ENCODE data around the gene KLHL34. TPM values are rescaled to one million over a fixed set of nuclear protein-coding genes. Genes with fewer than 3 reads are reported as not detected.

KLHL34 gene
- polyA plus RNA-seq, 1 of the 3 experiments (the other 2 are of a cell fraction) = not detected

- TF ChIP-seq REST (IDR thresholded peaks at IDR 0.05; ENCODE audit: low read depth, low read length) = no peak
- no peak for TF ChIP-seq MXI1 (IDR thresholded peaks at IDR 0.05; ENCODE audit: low read depth, low read length)
- TF ChIP-seq RAD21 (IDR thresholded peaks at IDR 0.05; ENCODE audit: low read length) = no peak
- no peak for TF ChIP-seq YY1 (IDR thresholded peaks at IDR 0.05; ENCODE audit: low read depth)
- no peak for TF ChIP-seq EP300 (IDR thresholded peaks at IDR 0.05; ENCODE audit: borderline replicate concordance in 1 of 2, low read depth in 1 of 2, low read length in 1 of 2)
These were observed 40.1 kb upstream of the KLHL34 start (continued) for GRCh38 chrX:21698272-21698671.

GRCh38 chrX:21691512-21692018 is 33.4 kb upstream of the KLHL34 start:
- H3K9me2 ChIP-seq = no peaks in the 10 kb centered on the region
- no peaks in the 10 kb centered on the region for H3K9me3 ChIP-seq
- H3K4me2 ChIP-seq = no peak overlapping the region
- ChIA-PET CTCF (no interaction called here), POLR2A (no interaction called here)
- WGBS (ENCODE audit: low lambda C conversion rate) = 55% methylated on average over 3 of the region's 3 CpGs
- no peaks in the 10 kb centered on the region for H3K79me2 ChIP-seq (ENCODE audit: insufficient read depth)
- H3K36me3 ChIP-seq (replicated peaks in 1 of 2; ENCODE audit: control insufficient read depth in 1 of 2, insufficient read depth in 2 of 2, low read length in 1 of 2) = no peaks in the 10 kb centered on the region
- no peak for DNase-seq
- TF ChIP-seq RXRA (IDR thresholded peaks at IDR 0.05; ENCODE audit: borderline replicate concordance, low read depth) = no peak
- no peak for TF ChIP-seq MAX (IDR thresholded peaks at IDR 0.05; ENCODE audit: low read depth)
- TF ChIP-seq ZBTB33 (IDR thresholded peaks at IDR 0.05; ENCODE audit: borderline replicate concordance, low read depth) = no peak
- TF ChIP-seq FOXM1 (IDR thresholded peaks at IDR 0.05; ENCODE audit: low read depth) = no peak
- H4K20me1 ChIP-seq (ENCODE audit: insufficient read depth) = no peaks in the 10 kb centered on the region
- no peak overlapping the region for H2AFZ ChIP-seq (ENCODE audit: low read depth)
- H3K9ac ChIP-seq = no peak overlapping the region
- no peak overlapping the region for H3K27ac ChIP-seq (ENCODE audit: low read depth in 2 of 2, low read length in 1 of 2)
- H3K4me1 ChIP-seq (ENCODE audit: control insufficient read depth in 1 of 2, insufficient read depth in 2 of 2, low read depth in 1 of 2, low read length in 1 of 2) = no peaks in the 10 kb centered on the region
- no peaks in the 10 kb centered on the region for H3K27me3 ChIP-seq (ENCODE audit: insufficient read depth)
- H3F3A ChIP-seq (replicated peaks; ENCODE audit: insufficient read depth) = no peaks in the 10 kb centered on the region
- H3K4me3 ChIP-seq (ENCODE audit: low read depth in 2 of 2, low read length in 1 of 2) = no peak overlapping the region

GRCh38 chrX:21683941-21684340 is 25.8 kb upstream of the KLHL34 start:
- Histone ChIP-seq H3K9me2 (no peaks in the 10 kb centered on the region), H2AFZ (ENCODE audit: low read depth) (no peak overlapping the region), H3K4me3 (ENCODE audit: low read depth in 2 of 2, low read length in 1 of 2) (no peak overlapping the region), H3K9ac (no peak overlapping the region), H3K4me2 (no peak overlapping the region), H3K36me3 (replicated peaks in 1 of 2; ENCODE audit: control insufficient read depth in 1 of 2, insufficient read depth in 2 of 2, low read length in 1 of 2) (no peaks in the 10 kb centered on the region), H3K4me1 (ENCODE audit: control insufficient read depth in 1 of 2, insufficient read depth in 2 of 2, low read depth in 1 of 2, low read length in 1 of 2) (no peaks in the 10 kb centered on the region), H3K27me3 (ENCODE audit: insufficient read depth) (no peaks in the 10 kb centered on the region), H3K27ac (ENCODE audit: low read depth in 2 of 2, low read length in 1 of 2) (no peak overlapping the region), H3F3A (replicated peaks; ENCODE audit: insufficient read depth) (no peaks in the 10 kb centered on the region), H3K79me2 (ENCODE audit: insufficient read depth) (no peaks in the 10 kb centered on the region), H3K9me3 (no peaks in the 10 kb centered on the region), H4K20me1 (ENCODE audit: insufficient read depth) (no peaks in the 10 kb centered on the region)
- TF ChIP-seq NRF1 (IDR thresholded peaks at IDR 0.05; ENCODE audit: low read depth, low read length) (no peak), GATA2 (CRISPR knock-in tag; IDR thresholded peaks at IDR 0.05) (no peak), RCOR1 (IDR thresholded peaks at IDR 0.05; ENCODE audit: low read length) (no peak), TAF1 (IDR thresholded peaks at IDR 0.05; ENCODE audit: borderline replicate concordance, low read depth, low read length) (no peak), RAD21 (IDR thresholded peaks at IDR 0.05; ENCODE audit: low read length) (no peak), USF2 (IDR thresholded peaks at IDR 0.05; ENCODE audit: borderline replicate concordance, low read depth, low read length) (no peak), USF1 (IDR thresholded peaks at IDR 0.05; ENCODE audit: borderline replicate concordance, low read depth) (no peak), TCF12 (IDR thresholded peaks at IDR 0.05) (no peak)
- no peak for DNase-seq
- CTCF ChIA-PET = no interaction called here
- 14% methylated on average over 1 of the region's 1 CpG for WGBS (ENCODE audit: low lambda C conversion rate)
- POLR2A ChIA-PET = no interaction called here

All from SK-N-SH (cell line).